ENCODE results near the gene UNC5CL. TPM values are rescaled to one million over a fixed set of nuclear protein-coding genes. Genes with fewer than 3 reads are reported as not detected.

UNC5CL gene
- total RNA-seq, 4 donors from 2014 or later, result 0.90 to 7.6 (median 1.5) TPM

- TF ChIP-seq POLR2A (IDR thresholded peaks at IDR 0.05) (no peak), EP300 (IDR thresholded peaks at IDR 0.05) (no peak), CTCF (IDR thresholded peaks at IDR 0.05) (no peak)
- peak overlapping the region in 3 of 4 donors; percentile 99 to 100 (median 100) for H3K27ac ChIP-seq
- H3K27me3 ChIP-seq, result no peaks in the 10 kb centered on the region
- H3K9me3 ChIP-seq, result no peaks in the 10 kb centered on the region
- peak overlapping the region in 2 of 4 donors; percentile 81 to 97 for H3K4me3 ChIP-seq
- no peak for DNase-seq (ENCODE audit: low spot score in 2 of 2)
- WGBS, 2 donors, result 52 to 53% methylated on average over 11 of the region's 11 CpGs
- H3K4me1 ChIP-seq, result peaks cover 0 to 55% (median 23%) of the 10 kb centered on the region in 4 donors
- peaks cover 0 to 15% (median 0%) of the 10 kb centered on the region in 3 donors for H3K36me3 ChIP-seq
Measured at GRCh38 chr6:41074692-41075436, 35.8 kb upstream of the UNC5CL start.

GRCh38 chr6:41073968-41074691 is 35.1 kb upstream of the UNC5CL start:
- peak in 1 of 2 donors; percentile 8 for TF ChIP-seq EP300 (IDR thresholded peaks at IDR 0.05)
- no peak for TF ChIP-seq POLR2A (IDR thresholded peaks at IDR 0.05)
- no peak for TF ChIP-seq CTCF (IDR thresholded peaks at IDR 0.05)
- 5 to 7% methylated on average over 11 of the region's 11 CpGs for WGBS, 2 donors
- H3K4me1 ChIP-seq, result peaks cover 0 to 55% (median 23%) of the 10 kb centered on the region in 4 donors
- peak overlapping the region; percentile 79 to 97 (median 82) for H3K4me3 ChIP-seq
- peaks cover 0 to 15% (median 0%) of the 10 kb centered on the region in 3 donors for H3K36me3 ChIP-seq
- H3K27ac ChIP-seq, result peak overlapping the region; percentile 98 to 100 (median 100)
- no peaks in the 10 kb centered on the region for H3K27me3 ChIP-seq
- H3K9me3 ChIP-seq, result no peaks in the 10 kb centered on the region
- no peak for DNase-seq (ENCODE audit: low spot score in 2 of 2)

- Histone ChIP-seq H3K9me3 (no peaks in the 10 kb centered on the region), H3K27ac (peak overlapping the region; percentile 98 to 100 (median 100)), H3K4me3 (peak overlapping the region; percentile 79 to 97 (median 82)), H3K36me3 (peaks cover 0 to 18% (median 0%) of the 10 kb centered on the region in 3 donors), H3K27me3 (no peaks in the 10 kb centered on the region), H3K4me1 (peaks cover 0 to 50% (median 23%) of the 10 kb centered on the region in 4 donors)
- DNase-seq (ENCODE audit: low spot score in 2 of 2), result peak; percentile 63 to 77
- WGBS, 2 donors, result 0% methylated on average over 23 to 71 of the region's 74 CpGs
- TF ChIP-seq POLR2A (IDR thresholded peaks at IDR 0.05), result peak; percentile 90 to 93
- TF ChIP-seq CTCF (IDR thresholded peaks at IDR 0.05), result peak in 4 of 5 experiments; percentile 23 to 68 (median 48)
- peak in 1 of 2 donors; percentile 78 for TF ChIP-seq EP300 (IDR thresholded peaks at IDR 0.05)
Measured at GRCh38 chr6:41073203-41073967, 34.4 kb upstream of the UNC5CL start.

- H3K9me3 ChIP-seq, result no peaks in the 10 kb centered on the region
- DNase-seq (ENCODE audit: low spot score in 2 of 2), result peak; percentile 99
- WGBS, 2 donors, result 0% methylated on average over 15 to 37 of the region's 37 CpGs
- H3K27ac ChIP-seq, result peak within 1 kb of the TSS; percentile 98 to 100 (median 100)
- TF ChIP-seq EP300 (IDR thresholded peaks at IDR 0.05), result peak; percentile 23 to 56
- TF ChIP-seq POLR2A (IDR thresholded peaks at IDR 0.05), result no peak
- no peaks in the 10 kb centered on the region for H3K27me3 ChIP-seq
- H3K4me1 ChIP-seq, result peaks cover 0 to 50% (median 23%) of the 10 kb centered on the region in 4 donors
- H3K4me3 ChIP-seq, result peak within 1 kb of the TSS; percentile 81 to 97 (median 85)
- peaks cover 0 to 24% (median 0%) of the 10 kb centered on the region in 3 donors for H3K36me3 ChIP-seq
Measured at GRCh38 chr6:41072836-41073202, 33.8 kb upstream of the UNC5CL start, which contains the start of gene NFYA. NFYA (plus strand) TSS chr6:41072974; CDS start chr6:41079090, 6,116 bp downstream.
